SU-DHL-6 (cell line): ENCODE measurements around the gene ARHGDIB.

Experiments
- EZH2phosphoT487 ChIP-seq: fragments of 200-600 bp; sonication (generic), shearing (Covaris generic); conservative IDR thresholded peaks from 2 replicates; pipeline ENCODE4 v1.6.1; 2018; ENCODE audit warnings: mild to moderate bottlenecking, antibody characterized with exemption, low read length, moderate library complexity, mixed read lengths
- TF ChIP-seq, protein P1 (sequence below): fragments of 200-600 bp; sonication (generic); IDR thresholded peaks from one replicate; pipeline ENCODE4 v1.5.1; 2017; ENCODE audit warnings: antibody characterized with exemption, mild to moderate bottlenecking, low read length, moderate library complexity; ENCODE audit not compliant: insufficient read depth, poor library complexity, severe bottlenecking

GRCh38 chr12:14982562-14982961 is 21.2 kb upstream of the ARHGDIB start:
- TF ChIP-seq, protein P1, sequence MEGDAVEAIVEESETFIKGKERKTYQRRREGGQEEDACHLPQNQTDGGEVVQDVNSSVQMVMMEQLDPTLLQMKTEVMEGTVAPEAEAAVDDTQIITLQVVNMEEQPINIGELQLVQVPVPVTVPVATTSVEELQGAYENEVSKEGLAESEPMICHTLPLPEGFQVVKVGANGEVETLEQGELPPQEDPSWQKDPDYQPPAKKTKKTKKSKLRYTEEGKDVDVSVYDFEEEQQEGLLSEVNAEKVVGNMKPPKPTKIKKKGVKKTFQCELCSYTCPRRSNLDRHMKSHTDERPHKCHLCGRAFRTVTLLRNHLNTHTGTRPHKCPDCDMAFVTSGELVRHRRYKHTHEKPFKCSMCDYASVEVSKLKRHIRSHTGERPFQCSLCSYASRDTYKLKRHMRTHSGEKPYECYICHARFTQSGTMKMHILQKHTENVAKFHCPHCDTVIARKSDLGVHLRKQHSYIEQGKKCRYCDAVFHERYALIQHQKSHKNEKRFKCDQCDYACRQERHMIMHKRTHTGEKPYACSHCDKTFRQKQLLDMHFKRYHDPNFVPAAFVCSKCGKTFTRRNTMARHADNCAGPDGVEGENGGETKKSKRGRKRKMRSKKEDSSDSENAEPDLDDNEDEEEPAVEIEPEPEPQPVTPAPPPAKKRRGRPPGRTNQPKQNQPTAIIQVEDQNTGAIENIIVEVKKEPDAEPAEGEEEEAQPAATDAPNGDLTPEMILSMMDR: no peak
- TF ChIP-seq EZH2phosphoT487: no peak
